Measurements from ENCODE around the gene SYNGR3.

The SYNGR3 gene

DNA sequence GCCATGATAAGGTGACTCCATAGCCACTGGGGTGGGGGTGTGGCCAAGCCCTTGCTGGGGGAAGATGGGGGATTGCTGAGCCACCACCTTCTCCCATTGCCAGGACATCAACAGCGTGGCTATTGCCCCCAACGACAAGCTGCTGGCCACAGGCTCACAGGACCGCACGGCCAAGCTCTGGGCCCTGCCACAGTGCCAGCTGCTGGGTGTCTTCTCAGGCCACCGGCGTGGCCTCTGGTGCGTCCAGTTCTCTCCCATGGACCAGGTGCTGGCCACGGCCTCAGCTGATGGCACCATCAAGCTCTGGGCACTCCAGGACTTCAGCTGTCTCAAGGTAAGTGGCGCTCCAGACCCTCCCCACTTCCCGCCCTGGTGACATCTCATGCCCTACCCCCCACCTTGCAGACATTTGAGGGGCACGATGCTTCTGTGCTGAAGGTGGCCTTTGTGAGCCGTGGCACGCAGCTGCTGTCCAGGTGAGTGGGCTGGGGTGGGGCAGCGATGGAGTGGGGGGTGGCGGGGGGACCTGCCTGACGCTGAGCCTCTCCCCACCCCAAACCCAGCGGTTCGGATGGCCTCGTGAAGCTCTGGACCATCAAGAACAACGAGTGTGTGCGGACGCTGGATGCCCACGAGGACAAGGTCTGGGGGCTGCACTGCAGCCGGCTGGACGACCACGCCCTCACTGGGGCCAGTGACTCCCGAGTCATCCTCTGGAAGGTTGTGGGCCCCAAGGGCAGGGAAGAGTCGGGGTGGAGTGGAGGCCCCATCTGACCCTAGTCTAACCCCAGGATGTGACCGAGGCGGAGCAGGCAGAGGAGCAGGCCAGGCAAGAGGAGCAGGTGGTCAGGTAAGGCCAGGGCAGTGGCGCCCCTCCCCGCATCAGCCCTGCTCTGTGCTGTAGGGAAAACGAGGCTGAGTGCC, 12.6 kb upstream of the SYNGR3 start:
- DNase-seq (ENCODE audit: low read depth in 2 of 3, low spot score in 1 of 3) = no peak

DNA sequence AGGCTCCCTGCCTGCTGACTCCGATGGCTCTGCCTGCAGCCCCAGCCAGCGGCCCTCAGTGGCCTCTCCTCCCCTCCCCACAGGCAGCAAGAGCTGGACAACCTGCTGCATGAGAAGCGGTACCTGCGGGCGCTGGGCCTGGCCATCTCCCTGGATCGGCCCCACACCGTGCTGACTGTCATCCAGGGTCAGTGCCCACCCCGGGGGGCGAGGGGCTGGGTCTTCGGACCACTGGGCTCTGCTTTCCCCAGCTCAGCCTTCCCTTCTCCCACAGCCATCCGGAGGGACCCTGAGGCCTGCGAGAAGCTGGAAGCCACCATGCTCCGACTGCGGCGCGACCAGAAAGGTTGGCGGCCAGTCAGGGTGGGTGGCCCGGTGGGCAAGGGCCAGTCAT, 11.9 kb upstream of the SYNGR3 start:
- no peak for DNase-seq (ENCODE audit: low read depth in 2 of 3, low spot score in 1 of 3)

DNA sequence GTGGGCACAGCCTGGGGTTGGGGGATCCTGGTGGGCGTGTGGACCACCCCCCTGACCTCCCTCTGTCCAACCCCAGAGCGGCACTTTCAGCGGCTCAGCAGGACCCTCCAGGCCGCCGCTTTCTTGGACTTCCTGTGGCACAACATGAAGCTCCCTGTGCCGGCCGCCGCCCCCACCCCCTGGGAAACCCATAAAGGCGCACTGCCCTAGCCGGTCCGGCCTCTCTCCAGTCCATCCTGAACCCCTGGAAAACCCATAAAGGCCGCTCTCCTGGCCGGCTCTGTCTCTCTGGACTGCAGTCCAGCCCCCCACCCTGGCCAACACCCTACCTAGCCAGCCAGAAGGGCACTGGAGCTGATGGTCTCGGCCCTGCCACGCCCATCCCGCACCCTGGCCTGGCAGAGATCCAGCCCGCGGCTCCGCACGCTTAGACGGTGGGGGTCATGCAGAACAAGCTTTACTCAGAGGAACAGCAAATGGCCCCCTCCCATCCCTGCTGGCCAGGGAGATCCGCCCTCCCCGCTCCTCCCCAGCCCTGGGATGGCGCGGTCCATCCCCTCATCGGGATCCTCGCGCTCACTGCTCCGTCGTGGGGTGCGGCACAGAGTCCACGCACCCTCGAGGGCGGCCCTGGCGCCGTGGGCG, 11.2 kb upstream of the SYNGR3 start:
- DNase-seq (ENCODE audit: low read depth in 2 of 3, low spot score in 1 of 3) = no peak

DNA sequence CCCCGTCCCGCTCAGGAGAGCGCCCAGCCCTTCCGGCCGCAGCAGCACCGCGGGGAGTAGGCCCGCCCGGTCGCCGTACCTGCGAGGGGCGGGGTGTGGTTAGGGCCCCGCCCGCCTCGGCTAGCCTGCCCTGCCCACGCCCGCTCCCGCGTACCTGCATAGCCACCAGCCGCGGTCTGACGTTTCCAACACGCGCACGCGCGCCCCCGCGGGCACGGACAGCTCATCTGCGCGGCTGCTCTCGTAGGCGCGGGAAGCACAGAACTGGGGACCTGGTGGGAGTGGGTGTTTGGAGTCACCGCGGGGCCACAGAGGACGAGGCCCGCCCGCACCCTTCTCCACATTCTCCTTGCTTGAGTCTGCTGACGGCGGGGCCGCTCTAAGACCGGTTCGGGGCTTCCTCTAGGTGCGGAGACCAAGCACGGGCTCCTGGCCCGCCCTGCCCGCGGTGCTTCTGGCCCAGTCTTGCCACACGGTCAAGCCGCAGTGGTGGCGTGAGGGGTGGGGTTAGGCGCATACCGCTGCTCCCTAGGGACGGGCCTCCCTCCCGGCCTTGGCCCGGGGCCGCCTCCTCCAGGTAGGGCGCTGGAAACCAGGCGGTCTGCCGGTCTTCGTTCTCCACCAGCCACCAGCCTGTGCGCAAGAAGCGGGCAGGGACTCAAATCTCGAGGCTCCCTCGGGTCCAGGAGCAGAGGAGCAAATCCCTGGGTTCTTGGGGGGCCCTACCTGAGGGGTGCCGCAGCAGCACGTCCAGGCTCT, 10.3 kb upstream of the SYNGR3 start:
- DNase-seq (ENCODE audit: low read depth in 2 of 3, low spot score in 1 of 3) = no peak

DNA sequence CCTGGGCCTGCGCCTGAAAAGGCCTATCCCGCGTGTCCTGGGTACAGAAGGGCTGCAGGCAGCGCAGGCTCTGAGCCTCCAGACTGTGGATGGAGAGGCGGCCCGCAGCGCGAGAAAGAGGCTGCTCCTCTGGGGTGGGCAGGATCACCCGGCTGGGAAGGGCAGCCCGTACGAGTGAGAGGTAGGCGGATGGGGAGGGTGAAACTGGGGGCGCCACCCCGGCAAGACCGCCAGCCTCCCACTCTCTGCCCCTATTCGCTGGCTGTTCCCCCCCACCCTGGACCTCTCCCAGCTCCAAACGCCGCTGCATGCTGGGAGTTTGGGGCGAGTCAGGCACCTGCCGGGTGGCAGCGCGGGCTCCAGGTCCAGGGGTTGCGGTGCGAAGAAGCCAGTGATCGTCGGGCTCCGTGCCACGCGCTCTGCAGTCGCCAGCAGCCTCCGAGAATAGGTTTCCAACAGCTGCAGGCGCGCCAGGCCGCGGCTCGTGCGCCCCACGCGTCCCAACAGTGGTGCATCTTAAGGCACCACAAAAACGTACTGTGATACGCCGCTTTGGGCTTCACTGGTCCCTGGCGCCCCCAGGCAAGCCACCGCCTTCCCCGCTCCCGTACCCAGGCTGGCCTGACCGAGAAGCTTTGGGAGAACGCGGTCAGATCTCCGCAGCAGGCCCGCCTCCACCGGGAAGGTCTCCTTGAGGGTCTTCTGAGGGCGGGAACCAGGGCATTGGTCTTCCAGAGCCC, 9.6 kb upstream of the SYNGR3 start:
- DNase-seq (ENCODE audit: low read depth in 2 of 3, low spot score in 1 of 3) = no peak

DNA sequence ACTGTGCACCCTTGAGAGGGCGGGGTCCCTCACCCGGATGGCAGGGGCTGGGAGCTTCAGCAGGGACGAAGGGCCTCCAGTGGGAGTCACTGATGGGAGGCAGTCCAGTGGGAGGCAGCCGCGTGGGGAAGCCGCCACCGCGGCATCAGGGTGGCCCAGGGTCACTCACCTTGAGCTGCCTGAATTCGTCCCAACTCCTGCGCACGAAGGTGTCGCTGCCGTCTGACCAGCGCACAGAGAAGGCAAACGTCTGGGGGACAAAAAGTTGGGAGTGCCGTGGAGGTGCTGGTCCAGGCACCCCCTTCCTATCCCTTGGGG, 9.0 kb upstream of the SYNGR3 start:
- no peak for DNase-seq (ENCODE audit: low read depth in 2 of 3, low spot score in 1 of 3)

DNA sequence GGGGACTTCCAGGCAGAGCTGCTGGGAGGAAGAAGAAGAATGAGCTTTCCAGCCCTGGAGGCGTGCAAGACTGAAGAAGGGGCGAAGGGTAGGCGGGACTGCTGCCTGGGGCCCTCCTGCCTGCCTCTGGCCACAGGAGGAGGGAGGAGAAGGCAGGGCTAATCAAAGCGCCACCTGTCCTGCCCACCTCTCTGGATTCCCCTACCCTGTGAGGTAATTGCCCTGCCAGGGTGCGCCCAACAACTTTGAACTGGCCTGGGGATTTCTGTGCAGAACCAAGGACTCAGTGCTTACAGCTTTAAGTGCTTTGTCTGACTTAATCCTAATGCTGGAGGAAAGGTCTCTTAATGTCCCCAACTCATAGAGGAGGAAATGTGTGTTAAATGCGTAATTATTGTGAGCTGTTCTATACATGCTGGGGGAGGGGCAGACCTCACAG, 8.4 kb upstream of the SYNGR3 start, which contains the start of gene NOXO1:
Gene NOXO1 (minus strand): TSS at position 72 of the 439 bp plus-strand sequence. CDS start 290 bp downstream, outside the sequence.
- DNase-seq (ENCODE audit: low read depth in 2 of 3, low spot score in 1 of 3) = no peak

DNA sequence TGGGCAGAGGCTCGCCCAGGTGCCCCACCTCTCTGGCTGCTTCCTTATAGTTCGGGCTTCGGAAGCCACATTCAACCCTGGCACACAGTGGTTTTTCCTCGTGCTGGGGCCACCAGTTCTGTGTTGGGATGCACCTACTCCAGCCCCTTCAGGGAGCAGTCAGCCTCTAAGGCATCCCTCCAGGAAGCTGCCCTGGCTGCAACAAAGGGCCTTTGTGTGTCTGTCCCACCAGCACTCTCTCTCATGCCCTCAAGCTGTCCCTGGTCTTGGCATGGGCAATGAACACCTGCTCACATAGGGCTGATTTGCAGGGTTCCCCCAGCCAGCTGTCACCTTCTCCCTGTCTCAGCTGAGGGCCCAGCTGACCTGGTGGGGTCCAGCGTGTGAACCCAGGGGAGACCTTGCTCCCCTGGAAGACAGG, 7.7 kb upstream of the SYNGR3 start:
- no peak for DNase-seq (ENCODE audit: low read depth in 2 of 3, low spot score in 1 of 3)

DNA sequence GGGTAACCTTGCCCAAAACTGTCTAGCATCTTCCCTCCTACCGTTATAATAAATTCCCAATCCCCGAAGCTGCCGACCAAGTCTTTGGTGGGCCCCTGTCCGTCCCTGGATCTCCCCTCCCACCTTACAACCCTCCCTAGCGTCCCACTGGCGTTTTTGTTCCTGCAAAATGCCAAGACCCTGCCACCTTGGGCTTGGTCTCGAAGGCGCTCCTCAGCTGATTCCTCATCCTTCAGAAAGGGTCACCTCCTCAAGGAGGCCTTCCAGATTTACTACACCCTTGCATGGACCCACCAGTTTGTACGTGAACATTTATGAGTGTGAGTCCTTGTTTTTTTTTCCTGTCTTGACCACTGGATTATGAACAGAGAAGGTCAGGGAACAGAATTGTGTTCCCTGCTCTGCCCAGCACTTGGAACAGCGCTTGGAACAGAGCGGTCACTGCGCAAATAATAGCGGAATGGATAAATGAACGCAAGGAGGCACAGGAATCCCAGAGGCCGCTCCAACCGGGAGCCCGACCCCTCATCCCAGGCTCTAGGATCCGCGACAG, 6.7 kb upstream of the SYNGR3 start:
- no peak for DNase-seq (ENCODE audit: low read depth in 2 of 3, low spot score in 1 of 3)

DNA sequence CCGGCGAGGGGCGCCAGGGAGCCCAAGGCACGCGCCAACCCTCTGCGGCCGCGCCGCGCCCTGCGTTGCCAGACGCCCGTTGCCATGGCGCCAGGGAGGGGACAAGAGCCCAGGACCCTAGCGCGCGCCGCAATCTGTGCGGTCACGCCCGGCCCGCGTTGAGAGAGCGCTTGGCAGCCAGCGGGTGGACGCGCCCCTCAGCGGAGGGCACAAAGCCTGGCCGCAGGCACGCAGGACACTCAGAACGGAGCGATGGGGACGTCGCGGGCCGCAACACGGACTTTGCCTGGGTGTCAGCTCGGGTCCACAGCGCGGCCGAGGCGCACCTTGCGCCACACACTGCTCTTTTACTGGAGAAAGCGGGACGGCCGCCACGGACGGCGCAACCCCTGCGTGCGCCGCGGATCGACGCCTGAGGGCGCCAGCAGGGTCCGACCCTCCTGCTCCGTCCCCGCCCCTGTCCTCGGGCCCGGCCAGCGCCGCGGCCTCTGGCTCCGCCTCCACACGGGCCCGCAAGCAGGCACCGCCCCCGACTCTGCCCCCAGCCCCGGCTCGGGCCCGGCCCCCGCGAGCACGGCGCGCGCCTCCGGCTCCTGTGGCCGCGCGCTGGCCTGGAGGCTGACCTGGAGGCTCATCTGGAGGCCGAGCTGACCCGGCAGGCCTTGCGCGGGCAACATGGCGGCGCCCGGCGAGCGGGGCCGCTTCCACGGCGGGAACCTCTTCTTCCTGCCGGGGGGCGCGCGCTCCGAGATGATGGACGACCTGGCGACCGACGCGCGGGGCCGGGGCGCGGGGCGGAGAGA, 6.0 kb upstream of the SYNGR3 start, which contains the start of gene GFER:
Gene GFER (plus strand): TSS at position 650 of the 803 bp plus-strand sequence. CDS start 26 bp downstream, at position 676.
- peak; percentile 54 to 76 (median 55) for DNase-seq (ENCODE audit: low read depth in 2 of 3, low spot score in 1 of 3)

DNA sequence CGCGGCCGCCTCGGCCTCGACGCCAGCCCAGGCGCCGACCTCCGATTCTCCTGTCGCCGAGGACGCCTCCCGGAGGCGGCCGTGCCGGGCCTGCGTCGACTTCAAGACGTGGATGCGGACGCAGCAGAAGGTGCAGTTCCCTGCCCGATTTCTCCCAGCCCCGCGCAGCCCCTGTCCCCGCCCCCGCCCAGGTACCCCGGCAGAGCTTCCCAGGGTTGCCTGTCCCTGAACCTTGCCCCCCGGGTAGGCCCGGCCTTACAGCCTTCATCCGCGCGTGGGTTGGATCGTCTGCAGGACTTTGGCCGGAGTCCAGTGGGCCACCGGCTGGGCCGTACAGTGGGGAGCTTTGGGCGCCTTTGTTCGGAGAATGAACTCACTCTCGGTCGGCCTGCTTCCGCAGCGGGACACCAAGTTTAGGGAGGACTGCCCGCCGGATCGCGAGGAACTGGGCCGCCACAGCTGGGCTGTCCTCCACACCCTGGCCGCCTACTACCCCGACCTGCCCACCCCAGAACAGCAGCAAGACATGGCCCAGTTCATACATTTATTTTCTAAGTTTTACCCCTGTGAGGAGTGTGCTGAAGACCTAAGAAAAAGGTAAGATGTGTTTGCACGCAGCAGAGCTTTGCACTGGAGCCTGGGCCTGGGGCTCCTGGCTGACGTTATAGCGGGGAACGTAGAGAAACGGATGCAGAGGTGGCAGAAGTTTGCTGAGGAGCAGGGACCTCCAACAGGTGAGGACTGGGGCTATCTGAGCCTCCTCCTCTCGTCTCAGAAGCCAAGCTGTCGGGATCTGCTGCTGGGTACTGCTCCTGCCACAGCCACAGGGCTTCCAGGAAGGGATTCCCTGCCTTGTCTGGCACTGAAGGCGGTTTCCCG, 5.2 kb upstream of the SYNGR3 start:
- no peak for DNase-seq (ENCODE audit: low read depth in 2 of 3, low spot score in 1 of 3)

DNA sequence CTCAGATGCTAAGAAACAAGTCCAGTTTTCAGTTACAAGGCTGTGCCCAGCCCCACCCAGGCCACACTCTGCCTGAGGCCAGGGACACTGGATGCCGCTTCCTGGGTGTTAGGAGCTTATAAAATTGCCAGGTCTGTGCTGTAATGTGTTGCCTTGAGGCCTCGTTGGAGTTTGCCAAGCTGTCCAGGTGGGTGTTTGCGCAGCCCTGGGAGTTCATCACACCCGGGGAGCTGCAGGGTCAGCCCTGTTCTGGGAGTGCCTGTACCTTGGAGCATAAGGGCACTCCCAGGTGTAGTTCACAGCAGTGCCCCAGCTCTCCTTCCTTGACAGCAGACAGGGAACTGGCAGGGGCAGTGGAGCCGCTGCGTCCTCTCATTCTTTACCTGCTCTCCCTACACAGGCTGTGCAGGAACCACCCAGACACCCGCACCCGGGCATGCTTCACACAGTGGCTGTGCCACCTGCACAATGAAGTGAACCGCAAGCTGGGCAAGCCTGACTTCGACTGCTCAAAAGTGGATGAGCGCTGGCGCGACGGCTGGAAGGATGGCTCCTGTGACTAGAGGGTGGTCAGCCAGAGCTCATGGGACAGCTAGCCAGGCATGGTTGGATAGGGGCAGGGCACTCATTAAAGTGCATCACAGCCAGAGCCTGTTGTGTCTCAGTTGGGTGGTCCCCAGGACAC, 4.2 kb upstream of the SYNGR3 start:
- no peak for DNase-seq (ENCODE audit: low read depth in 2 of 3, low spot score in 1 of 3)

DNA sequence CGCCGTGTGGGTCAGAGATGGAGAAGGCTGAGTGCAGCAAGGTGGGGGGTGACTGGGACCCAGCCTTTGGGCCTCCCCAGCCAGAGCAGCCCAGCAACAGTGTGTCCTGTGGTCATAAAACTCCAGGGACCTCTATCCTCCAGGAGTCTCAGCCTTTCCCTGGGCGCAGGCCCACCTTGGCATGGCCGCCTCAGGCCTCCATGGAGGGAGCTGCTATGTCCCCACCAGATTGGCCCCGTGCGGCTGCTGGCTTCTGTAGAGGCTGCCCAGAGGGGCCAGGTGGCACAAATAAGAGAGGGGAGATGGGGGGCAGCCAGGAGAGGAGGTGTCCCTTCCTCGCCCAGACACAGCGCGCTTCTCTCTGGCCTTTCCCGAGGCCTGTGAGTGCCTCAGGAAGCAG, 2.6 kb upstream of the SYNGR3 start:
- no peak for DNase-seq (ENCODE audit: low read depth in 2 of 3, low spot score in 1 of 3)

DNA sequence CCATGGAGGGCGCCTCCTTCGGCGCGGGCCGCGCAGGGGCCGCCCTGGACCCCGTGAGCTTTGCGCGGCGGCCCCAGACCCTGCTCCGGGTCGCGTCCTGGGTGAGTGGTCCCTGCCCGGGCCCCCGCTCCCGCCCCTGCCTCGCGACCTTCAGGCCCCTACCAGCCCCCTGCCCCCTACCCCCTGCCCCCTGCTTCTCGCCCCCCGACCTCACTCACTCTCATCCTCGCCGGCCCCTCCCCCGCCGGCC, 256 bp downstream of the SYNGR3 start:
- no peak for DNase-seq (ENCODE audit: low read depth in 2 of 3, low spot score in 1 of 3)

DNA sequence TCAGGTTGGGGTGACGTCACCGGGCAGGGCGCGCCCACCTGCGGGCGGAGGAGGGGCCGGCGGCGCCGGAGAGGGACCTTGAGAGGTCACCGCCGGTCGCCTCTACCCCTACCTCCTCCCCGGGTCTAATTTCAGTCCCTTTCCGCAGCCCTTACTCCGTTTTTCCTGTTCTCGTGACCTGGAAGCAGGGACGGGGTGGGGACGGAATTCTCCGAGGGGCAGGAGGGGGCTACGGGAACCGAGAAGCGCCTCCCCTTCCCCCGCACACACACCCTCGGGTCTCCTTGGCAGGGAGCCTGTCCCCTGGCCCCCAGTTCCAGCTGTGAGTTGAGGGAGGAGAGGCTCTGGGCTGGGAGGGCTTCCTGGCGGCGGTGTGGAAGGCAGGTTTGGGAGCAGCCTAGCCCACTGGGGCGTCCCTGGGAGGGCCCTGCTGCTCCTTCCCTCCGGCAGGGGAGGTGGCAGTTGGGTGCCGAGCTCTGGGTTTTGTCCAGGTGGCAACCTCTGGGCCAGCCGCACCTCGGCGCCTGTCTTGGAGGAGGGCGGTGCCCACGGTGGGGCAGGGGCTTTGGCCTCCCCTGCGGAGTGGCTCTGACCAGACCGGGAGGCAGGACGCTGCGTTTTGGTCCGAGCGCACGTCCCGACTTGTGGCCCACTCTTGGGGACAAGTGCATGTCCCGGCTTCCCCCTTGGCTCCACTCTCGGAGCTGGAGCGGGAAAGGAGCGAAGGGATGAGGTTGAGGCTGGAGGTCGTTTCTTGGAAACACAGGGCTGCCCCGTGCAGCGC, 773 bp downstream of the SYNGR3 start:
- no peak for DNase-seq (ENCODE audit: low read depth in 2 of 3, low spot score in 1 of 3)

DNA sequence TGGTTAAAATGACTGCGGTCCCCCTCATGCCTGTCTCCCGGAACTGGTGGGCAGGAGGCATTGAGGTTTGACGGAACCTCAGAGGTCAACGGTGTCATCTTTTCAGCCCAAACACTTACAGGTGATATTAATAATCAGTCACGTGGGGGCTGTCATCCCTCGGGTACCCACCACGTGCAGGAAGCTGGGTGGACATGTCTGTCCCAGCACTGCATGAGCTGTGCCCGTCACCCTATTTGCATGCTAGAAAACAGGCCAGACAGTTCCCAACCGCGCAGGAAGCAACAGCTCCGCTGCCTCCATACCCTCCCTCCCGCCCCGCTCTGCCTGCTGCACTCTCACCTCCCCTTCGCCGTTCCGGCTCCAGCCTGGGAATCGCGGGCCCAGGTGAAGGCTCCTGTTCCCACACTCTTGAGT, 1.4 kb downstream of the SYNGR3 start:
- no peak for DNase-seq (ENCODE audit: low read depth in 2 of 3, low spot score in 1 of 3)

DNA sequence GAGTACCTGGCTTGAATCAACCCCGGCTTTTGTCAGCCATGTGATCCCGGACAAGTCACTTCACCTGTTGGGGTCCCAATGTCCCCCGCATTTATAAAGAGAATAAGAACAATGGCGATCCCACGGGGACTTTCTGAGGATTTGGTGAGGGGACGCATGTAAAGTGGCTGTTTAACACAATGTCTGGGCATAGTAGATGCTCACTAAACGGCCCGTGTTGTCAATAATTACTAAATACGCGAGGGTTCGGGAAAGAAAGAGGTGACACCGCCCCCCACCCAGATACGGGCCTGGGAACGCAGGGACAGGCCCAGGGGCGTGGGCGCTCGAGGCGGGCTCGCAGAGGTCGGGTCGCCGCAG, 1.8 kb downstream of the SYNGR3 start:
- no peak for DNase-seq (ENCODE audit: low read depth in 2 of 3, low spot score in 1 of 3)

All from stimulated activated CD4-positive, alpha-beta T cell treated with anti-CD3 and anti-CD28 coated beads, Interleukin-12 subunit alpha, Interleukin-12 subunit beta, amount 100 ng/mL, for 48 hours (primary cell).